Astrocyte (in vitro differentiated cells and primary cell): ENCODE results near the gene SLC18A3.

Source experiments
- CTCF ChIP-seq: IDR thresholded peaks from 2 replicates; pipeline ENCODE4 v1.5.1; 2011; ENCODE audit warnings: low read depth, mild to moderate bottlenecking, inconsistent platforms, low read length, moderate library complexity; ENCODE audit not compliant: insufficient read depth
- EZH2 ChIP-seq: IDR thresholded peaks from 2 replicates; pipeline ENCODE4 v1.6.1; 2012; ENCODE audit warnings: mild to moderate bottlenecking, low read length, inconsistent platforms; ENCODE audit not compliant: insufficient read depth

DNA sequence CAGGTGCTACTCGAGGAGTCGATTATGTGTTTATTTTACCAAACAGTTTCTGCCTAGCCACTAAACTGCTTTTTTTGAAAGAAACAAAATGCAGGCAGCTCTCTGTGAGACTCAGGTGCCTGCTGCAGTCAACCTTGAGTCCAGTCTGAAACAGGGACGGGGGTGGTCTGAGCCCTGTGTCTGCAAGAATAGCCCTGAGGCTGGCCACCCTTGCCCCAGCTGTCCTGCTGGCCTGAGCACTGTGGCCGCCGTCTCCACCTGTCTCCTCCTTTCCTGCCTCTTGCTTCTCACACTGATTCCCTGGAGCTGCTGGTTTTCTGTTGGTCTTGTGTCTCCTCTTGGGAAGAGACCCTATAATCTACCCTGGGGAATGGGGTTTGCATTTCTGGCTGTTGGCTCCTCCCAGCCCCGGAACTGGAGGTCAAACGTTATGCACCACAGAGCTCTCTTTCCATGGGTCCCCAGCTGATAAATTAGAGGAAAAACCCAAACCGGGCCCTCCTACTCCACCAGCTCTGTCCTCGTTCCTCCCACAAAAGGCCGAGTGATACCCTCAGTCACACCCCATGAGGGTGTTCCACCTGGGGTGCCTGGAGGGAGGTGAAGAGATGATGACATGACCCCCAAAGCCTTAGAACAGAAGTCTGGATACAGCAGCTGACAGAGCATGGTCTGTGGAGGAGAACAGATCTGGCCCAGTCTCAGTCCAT, 15.0 kb upstream of the SLC18A3 start:
- TF ChIP-seq CTCF (no peak), EZH2 (no peak)
